Effector memory CD8-positive, alpha-beta T cell (primary cell): ENCODE results near the gene HRC.
"Not testable (repeated sequence)": the region's sequence is repeated elsewhere in the genome, so short reads cannot be mapped to it uniquely, and the experiment has no call there.

Experiments
- ATAC-seq: fragments of 150-1000 bp; cut with Tn5 transposase; replicated peaks from 2 replicates; pipeline ENCODE4 v1.10.0; 2021; ENCODE audit warnings: mild to moderate bottlenecking, moderate library complexity
- DNase-seq, 3 experiments: peaks; one replicate each; pipeline ENCODE4 v3.0.0; 2021
- H3K27ac Mint-ChIP-seq, 2 donors: one replicate each; pipeline ENCODE4 v1.8.0; 2022; ENCODE audit warnings: mild to moderate bottlenecking in 2 of 2, mixed read lengths in 2 of 2, moderate library complexity in 2 of 2
- H3K27me3 Mint-ChIP-seq, 2 donors: one replicate each; pipeline ENCODE4 v1.8.0; 2022; ENCODE audit warnings: mixed read lengths in 2 of 2
- H3K36me3 Mint-ChIP-seq: one replicate; pipeline ENCODE4 v1.8.0; 2022; ENCODE audit warnings: mild to moderate bottlenecking, moderate library complexity, mixed read lengths; ENCODE audit not compliant: insufficient read depth
- H3K4me1 Mint-ChIP-seq, 2 donors: one replicate each; pipeline ENCODE4 v1.8.0; 2022; ENCODE audit warnings: low read depth in 2 of 2, mixed read lengths in 2 of 2
- H3K4me3 Mint-ChIP-seq, 2 donors: one replicate each; pipeline ENCODE4 v1.8.0; 2022; ENCODE audit warnings: mild to moderate bottlenecking in 2 of 2, mixed read lengths in 2 of 2, moderate library complexity in 2 of 2
- H3K9me3 Mint-ChIP-seq, 2 donors: one replicate each; pipeline ENCODE4 v1.8.0; 2022; ENCODE audit warnings: mixed read lengths in 2 of 2
- total RNA-seq, 9 experiments: gene quantifications; one replicate each; lab custom pipeline; 2026; lab: John Stamatoyannopoulos, UW

The HRC gene
- 0 to 0.19 (median 0) reads per million in 9 experiments for total RNA-seq

GRCh38 chr19:49155005-49155819 lies at the start of gene HRC:
HRC (minus strand) TSS chr19:49155396; CDS start chr19:49155237, 159 bp downstream.
- no peak within 1 kb of the TSS for H3K27ac Mint-ChIP-seq
- no peak for ATAC-seq
- H3K27me3 Mint-ChIP-seq = peaks cover 70 to 96% of the 10 kb centered on the region in 2 donors
- DNase-seq = no peak
- H3K4me1 Mint-ChIP-seq = peaks cover 12 to 15% of the 10 kb centered on the region in 2 donors
- no peak within 1 kb of the TSS for H3K4me3 Mint-ChIP-seq
- H3K9me3 Mint-ChIP-seq = no peaks in the 10 kb centered on the region
- H3K36me3 Mint-ChIP-seq = peaks cover 2% of the 10 kb centered on the region

GRCh38 chr19:49201042-49201441 lies 45.8 kb upstream of the HRC start:
- H3K4me1 Mint-ChIP-seq = peaks cover 0 to 6% of the 10 kb centered on the region in 2 donors
- H3K4me3 Mint-ChIP-seq = no peak overlapping the region
- no peak for ATAC-seq
- no peak for DNase-seq
- H3K36me3 Mint-ChIP-seq = peaks cover 3% of the 10 kb centered on the region
- peak overlapping the region in 1 of 2 donors; percentile 32 for H3K27ac Mint-ChIP-seq
- H3K27me3 Mint-ChIP-seq = peaks cover 9 to 16% of the 10 kb centered on the region in 2 donors
- H3K9me3 Mint-ChIP-seq = no peaks in the 10 kb centered on the region

GRCh38 chr19:49200238-49200862 lies 45.2 kb upstream of the HRC start:
- no peak for DNase-seq
- Mint-ChIP-seq H3K27me3 (peaks cover 9 to 16% of the 10 kb centered on the region in 2 donors), H3K4me1 (peaks cover 0 to 6% of the 10 kb centered on the region in 2 donors), H3K27ac (no peak overlapping the region), H3K36me3 (peaks cover 3% of the 10 kb centered on the region), H3K4me3 (no peak overlapping the region), H3K9me3 (no peaks in the 10 kb centered on the region)
- no peak for ATAC-seq

GRCh38 chr19:49196527-49197240 lies 41.5 kb upstream of the HRC start:
- Mint-ChIP-seq H3K9me3 (no peaks in the 10 kb centered on the region), H3K36me3 (peaks cover 3% of the 10 kb centered on the region), H3K27me3 (peaks cover 2 to 9% of the 10 kb centered on the region in 2 donors), H3K4me3 (no peak overlapping the region), H3K4me1 (peaks cover 0 to 6% of the 10 kb centered on the region in 2 donors), H3K27ac (no peak overlapping the region)
- DNase-seq (no peak), ATAC-seq (no peak)

- Mint-ChIP-seq H3K4me1 (peaks cover 2 to 6% of the 10 kb centered on the region in 2 donors), H3K4me3 (no peak overlapping the region), H3K27ac (no peak overlapping the region), H3K36me3 (no peaks in the 10 kb centered on the region), H3K9me3 (no peaks in the 10 kb centered on the region), H3K27me3 (peaks cover 0 to 9% of the 10 kb centered on the region in 2 donors)
- DNase-seq = no peak
- ATAC-seq = no peak
Observed at GRCh38 chr19:49194408-49194807, 39.2 kb upstream of the HRC start.

- Mint-ChIP-seq H3K4me1 (peaks cover 2 to 7% of the 10 kb centered on the region in 2 donors), H3K27ac (no peak overlapping the region), H3K9me3 (no peaks in the 10 kb centered on the region)
Observed at GRCh38 chr19:49193822-49194394, 38.7 kb upstream of the HRC start.

GRCh38 chr19:49190781-49191180 lies 35.6 kb upstream of the HRC start:
- no peaks in the 10 kb centered on the region for H3K9me3 Mint-ChIP-seq
- DNase-seq (no peak), ATAC-seq (no peak)
- H3K36me3 Mint-ChIP-seq = no peaks in the 10 kb centered on the region
- no peak overlapping the region for H3K27ac Mint-ChIP-seq
- H3K4me3 Mint-ChIP-seq = no peak overlapping the region
- H3K4me1 Mint-ChIP-seq = peaks cover 5 to 7% of the 10 kb centered on the region in 2 donors
- peaks cover 10 to 12% of the 10 kb centered on the region in 2 donors for H3K27me3 Mint-ChIP-seq

More at GRCh38 chr19:49193822-49194394, 38.7 kb upstream of the HRC start:
- H3K36me3 Mint-ChIP-seq = no peaks in the 10 kb centered on the region
- H3K27me3 Mint-ChIP-seq = peaks cover 0 to 9% of the 10 kb centered on the region in 2 donors
- DNase-seq = no peak
- no peak overlapping the region for H3K4me3 Mint-ChIP-seq
- no peak for ATAC-seq

GRCh38 chr19:49189259-49189658 lies 34.1 kb upstream of the HRC start:
- H3K4me3 Mint-ChIP-seq = no peak overlapping the region
- H3K27ac Mint-ChIP-seq = no peak overlapping the region
- H3K27me3 Mint-ChIP-seq = peaks cover 10 to 12% of the 10 kb centered on the region in 2 donors
- H3K4me1 Mint-ChIP-seq = peaks cover 5 to 7% of the 10 kb centered on the region in 2 donors
- H3K9me3 Mint-ChIP-seq = no peaks in the 10 kb centered on the region
- H3K36me3 Mint-ChIP-seq = no peaks in the 10 kb centered on the region
- ATAC-seq (no peak), DNase-seq (no peak)

- Mint-ChIP-seq H3K27me3 (peaks cover 12 to 14% of the 10 kb centered on the region in 2 donors), H3K36me3 (no peaks in the 10 kb centered on the region), H3K4me1 (peaks cover 5 to 7% of the 10 kb centered on the region in 2 donors), H3K27ac (no peak overlapping the region), H3K9me3 (peaks cover 0 to 4% of the 10 kb centered on the region in 2 donors), H3K4me3 (no peak overlapping the region)
- ATAC-seq (no peak), DNase-seq (no peak)
Observed at GRCh38 chr19:49188626-49189200, 33.5 kb upstream of the HRC start.

GRCh38 chr19:49186108-49186507 lies 30.9 kb upstream of the HRC start:
- no peak overlapping the region for H3K4me3 Mint-ChIP-seq
- H3K4me1 Mint-ChIP-seq = peaks cover 5 to 7% of the 10 kb centered on the region in 2 donors
- DNase-seq (no peak), ATAC-seq (no peak)
- H3K36me3 Mint-ChIP-seq = no peaks in the 10 kb centered on the region
- H3K27ac Mint-ChIP-seq = no peak overlapping the region
- H3K9me3 Mint-ChIP-seq = peaks cover 0 to 4% of the 10 kb centered on the region in 2 donors
- H3K27me3 Mint-ChIP-seq = peaks cover 12 to 14% of the 10 kb centered on the region in 2 donors

GRCh38 chr19:49182848-49183375 lies 27.7 kb upstream of the HRC start:
- H3K27me3 Mint-ChIP-seq = peaks cover 10 to 20% of the 10 kb centered on the region in 2 donors
- DNase-seq = no peak
- no peaks in the 10 kb centered on the region for H3K4me1 Mint-ChIP-seq

GRCh38 chr19:49182010-49182847 lies 27.0 kb upstream of the HRC start:
- not testable (repeated sequence) for H3K4me1 Mint-ChIP-seq

More at GRCh38 chr19:49182848-49183375, 27.7 kb upstream of the HRC start:
- H3K9me3 Mint-ChIP-seq = peaks cover 0 to 4% of the 10 kb centered on the region in 2 donors
- ATAC-seq = no peak
- H3K4me3 Mint-ChIP-seq = no peak overlapping the region
- no peaks in the 10 kb centered on the region for H3K36me3 Mint-ChIP-seq
- no peak overlapping the region for H3K27ac Mint-ChIP-seq

More at GRCh38 chr19:49182010-49182847, 27.0 kb upstream of the HRC start:
- not testable (repeated sequence) for H3K4me3 Mint-ChIP-seq, ATAC-seq, H3K36me3 Mint-ChIP-seq, H3K27ac Mint-ChIP-seq, H3K9me3 Mint-ChIP-seq, DNase-seq
- peaks cover 11 to 16% of the 10 kb centered on the region in 2 donors for H3K27me3 Mint-ChIP-seq
